Fibroblast of lung (primary cell): ENCODE data around the gene RGS3. TPM values are rescaled to one million over a fixed set of nuclear protein-coding genes. Genes with fewer than 3 reads are reported as not detected.

Experiments used
- DNase-seq, 2 donors: peaks; one replicate each; pipeline versions ENCODE4 v3.0.0 to v3.0.0-alpha.2; 2010; ENCODE audit warnings: low read depth in 2 of 2
- H2AFZ ChIP-seq: 2 replicates; pipeline ENCODE4 v1.5.1; 2012; ENCODE audit warnings: low read length, control low read depth, inconsistent platforms
- H3K27ac ChIP-seq: 2 replicates; pipeline ENCODE4 v1.5.1; 2011; ENCODE audit warnings: low read length, control low read depth; ENCODE audit not compliant: insufficient read depth
- H3K27me3 ChIP-seq: 2 replicates; pipeline ENCODE4 v1.5.1; 2011; ENCODE audit warnings: mild to moderate bottlenecking, low read length; ENCODE audit not compliant: control insufficient read depth, insufficient read depth
- H3K36me3 ChIP-seq: 2 replicates; pipeline ENCODE4 v1.5.1; 2011; ENCODE audit warnings: low read length; ENCODE audit not compliant: control insufficient read depth, insufficient read depth
- H3K4me1 ChIP-seq: 2 replicates; pipeline ENCODE4 v1.5.1; 2011; ENCODE audit warnings: low read length; ENCODE audit not compliant: control insufficient read depth, insufficient read depth; ENCODE audit errors: extremely low read depth
- H3K4me2 ChIP-seq: 2 replicates; pipeline ENCODE4 v1.5.1; 2011; ENCODE audit warnings: low read length, control low read depth; ENCODE audit not compliant: insufficient read depth; ENCODE audit errors: extremely low read depth
- H3K4me3 ChIP-seq, 4 experiments: fragments of 200-600 bp in 1 of 4; sonication (generic) in 1 of 4; replicated peaks in 1 of 4; 2 replicates each; pipeline ENCODE4 v1.5.1; 2011 to 2016; ENCODE audit warnings: low read length in 4 of 4, low read depth in 3 of 4, mild to moderate bottlenecking in 3 of 4, control low read depth in 2 of 4, inconsistent platforms in 1 of 4, mixed read lengths in 1 of 4; ENCODE audit not compliant: insufficient read depth in 1 of 4; ENCODE audit errors: control extremely low read depth in 1 of 4
- H3K79me2 ChIP-seq: 2 replicates; pipeline ENCODE4 v1.5.1; 2012; ENCODE audit warnings: mild to moderate bottlenecking, low read length, inconsistent platforms; ENCODE audit not compliant: control insufficient read depth, insufficient read depth
- H3K9ac ChIP-seq: 2 replicates; pipeline ENCODE4 v1.5.1; 2011; ENCODE audit warnings: mild to moderate bottlenecking, low read length, control low read depth; ENCODE audit not compliant: insufficient read depth
- H3K9me3 ChIP-seq: 2 replicates; pipeline ENCODE4 v1.5.1; 2012; ENCODE audit warnings: low read depth, low read length; ENCODE audit not compliant: control insufficient read depth, insufficient read depth
- H4K20me1 ChIP-seq: 2 replicates; pipeline ENCODE4 v1.5.1; 2011; ENCODE audit warnings: low read length; ENCODE audit not compliant: control insufficient read depth, insufficient read depth; ENCODE audit errors: extremely low read depth
- CTCF ChIP-seq, 2 donors: IDR thresholded peaks in 1 of 2; conservative IDR thresholded peaks in 1 of 2; 1 replicate in 1 of 2; 2 replicates in 1 of 2; pipeline ENCODE4 v1.5.1; 2011 to 2012; ENCODE audit warnings: low read length in 2 of 2, control low read depth in 1 of 2, inconsistent platforms in 1 of 2, low read depth in 1 of 2, mild to moderate bottlenecking in 1 of 2
- EZH2 ChIP-seq: IDR thresholded peaks from 2 replicates; pipeline ENCODE4 v1.5.1; 2012; ENCODE audit warnings: low read length, control low read depth, mild to moderate bottlenecking; ENCODE audit errors: missing control alignments
- polyA plus RNA-seq, 2 donors: library from polyadenylated mRNA; depleted of rRNA in 1 of 2; stranded (reverse) in 1 of 2; unstranded in 1 of 2; fragments of >200 nt; gene quantifications; 2 replicates each; pipeline ENCODE4 v1.2.1, GENCODE V29; 2011 to 2012; ENCODE audit warnings: missing spikeins in 1 of 2
- total RNA-seq: library from RNA; depleted of rRNA; stranded (reverse); fragments of >200 nt; gene quantifications from 2 replicates; pipeline ENCODE4 v1.2.1, GENCODE V29; 2014

Gene RGS3
- total and polyA plus RNA-seq, 2 donors (not counting 1 experiment from before 2014, with no cell fraction given) = 48.1 to 74.3 TPM

GRCh38 chr9:113611461-113612215 is 148.1 kb downstream of the RGS3 start:
- Histone ChIP-seq H3K36me3 (no peaks in the 10 kb centered on the region), H3K4me2 (no peak overlapping the region), H3K79me2 (no peaks in the 10 kb centered on the region), H3K27ac (no peak overlapping the region), H3K4me3 (no peak overlapping the region), H3K9ac (no peak overlapping the region), H3K9me3 (no peaks in the 10 kb centered on the region), H3K27me3 (no peaks in the 10 kb centered on the region), H4K20me1 (no peaks in the 10 kb centered on the region), H3K4me1 (peaks cover 33% of the 10 kb centered on the region), H2AFZ (no peak overlapping the region)
- TF ChIP-seq CTCF (conservative IDR thresholded peaks at IDR 0.05 in 1 of 2, IDR thresholded peaks at IDR 0.05 in 1 of 2; ENCODE audit: low read depth in 1 of 2, low read length in 2 of 2) = no peak
- TF ChIP-seq EZH2 = no peak
- no peak for DNase-seq

- H3K27ac ChIP-seq = no peak overlapping the region
- no peak overlapping the region for H3K9ac ChIP-seq
- H3K36me3 ChIP-seq = no peaks in the 10 kb centered on the region
- no peaks in the 10 kb centered on the region for H3K9me3 ChIP-seq
- H3K4me2 ChIP-seq = no peak overlapping the region
- DNase-seq = no peak
- H3K4me3 ChIP-seq = no peak overlapping the region
- H3K4me1 ChIP-seq = peaks cover 33% of the 10 kb centered on the region
- H3K27me3 ChIP-seq = no peaks in the 10 kb centered on the region
- TF ChIP-seq EZH2 = no peak
- TF ChIP-seq CTCF (conservative IDR thresholded peaks at IDR 0.05 in 1 of 2, IDR thresholded peaks at IDR 0.05 in 1 of 2; ENCODE audit: low read depth in 1 of 2, low read length in 2 of 2) = no peak
- H3K79me2 ChIP-seq = no peaks in the 10 kb centered on the region
- H2AFZ ChIP-seq = no peak overlapping the region
- no peaks in the 10 kb centered on the region for H4K20me1 ChIP-seq
These were observed 148.8 kb downstream of the RGS3 start for GRCh38 chr9:113612216-113612747.

GRCh38 chr9:113612828-113613227 is 149.3 kb downstream of the RGS3 start:
- no peak for DNase-seq
- H3K9ac ChIP-seq = no peak overlapping the region
- H3K9me3 ChIP-seq = no peaks in the 10 kb centered on the region
- H3K4me2 ChIP-seq = no peak overlapping the region
- H3K27ac ChIP-seq = no peak overlapping the region
- no peaks in the 10 kb centered on the region for H3K27me3 ChIP-seq
- no peak overlapping the region for H3K4me3 ChIP-seq
- H3K36me3 ChIP-seq = no peaks in the 10 kb centered on the region
- peaks cover 33% of the 10 kb centered on the region for H3K4me1 ChIP-seq
- no peak for TF ChIP-seq CTCF (conservative IDR thresholded peaks at IDR 0.05 in 1 of 2, IDR thresholded peaks at IDR 0.05 in 1 of 2; ENCODE audit: low read depth in 1 of 2, low read length in 2 of 2)
- TF ChIP-seq EZH2 = no peak
- no peaks in the 10 kb centered on the region for H3K79me2 ChIP-seq
- H2AFZ ChIP-seq = no peak overlapping the region
- H4K20me1 ChIP-seq = no peaks in the 10 kb centered on the region
